Erythroblast (primary cell): ENCODE measurements around the gene TOLLIP.

Experiments
- GATA1 ChIP-seq: IDR thresholded peaks from 2 replicates; pipeline ENCODE4 v1.6.1; 2011; ENCODE audit warnings: low read depth, mild to moderate bottlenecking, control low read depth, low read length, moderate library complexity
- POLR2A ChIP-seq: IDR thresholded peaks from 2 replicates; pipeline ENCODE4 v1.6.1; 2011; ENCODE audit warnings: mild to moderate bottlenecking, low read length

DNA sequence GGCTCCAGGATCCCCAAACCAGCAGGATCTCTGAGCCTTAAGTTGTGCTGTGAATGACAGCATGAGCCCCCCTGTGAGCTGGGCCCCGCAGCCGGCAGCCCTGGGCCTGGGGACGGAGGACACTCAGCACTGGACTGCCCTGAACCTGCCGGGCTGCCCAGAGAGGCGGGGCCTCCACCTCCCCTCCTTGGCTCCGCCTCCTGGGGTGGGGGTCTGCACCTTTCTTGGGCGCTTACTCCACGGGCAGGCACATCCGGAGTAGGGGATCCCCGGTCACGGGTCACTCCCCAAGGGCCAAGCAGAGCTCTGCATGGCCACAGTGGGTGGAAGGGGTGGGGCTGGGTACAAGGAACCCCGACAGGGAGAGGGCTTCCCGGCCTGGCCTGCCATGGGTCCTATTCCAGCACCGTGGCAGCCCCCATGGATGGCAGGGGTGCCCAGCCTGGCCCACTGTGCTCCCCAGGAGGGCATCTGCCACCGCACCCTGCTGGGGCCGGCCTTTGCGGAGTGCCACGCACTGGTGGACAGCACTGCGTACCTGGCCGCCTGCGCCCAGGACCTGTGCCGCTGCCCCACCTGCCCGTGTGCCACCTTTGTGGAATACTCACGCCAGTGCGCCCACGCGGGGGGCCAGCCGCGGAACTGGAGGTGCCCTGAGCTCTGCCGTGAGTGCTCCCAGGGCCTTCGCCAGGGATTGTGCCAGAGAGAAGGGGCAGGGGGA is 81.2 kb downstream of the TOLLIP start:
- no peak for TF ChIP-seq POLR2A
- TF ChIP-seq GATA1: no peak
